HEK293 (cell line): ENCODE data around the gene NR2C2AP.

Experiments used
- CTCF ChIA-PET: fragments of 350-600 bp; formaldehyde crosslinking; extraction: SDS; loops from one replicate; lab custom pipeline; 2021; ENCODE audit warnings: antibody characterized with exemption; lab: Yijun Ruan, JAX
- POLR2A ChIA-PET: fragments of 300-600 bp; formaldehyde crosslinking; extraction: SDS; loops from one replicate; lab custom pipeline; 2020; ENCODE audit warnings: antibody characterized with exemption, inconsistent platforms; lab: Yijun Ruan, JAX
- H3K27ac ChIP-seq: fragments of 200-500 bp; sonication (Bioruptor generic); 2 replicates; pipeline ENCODE4 v1.5.1; 2014; ENCODE audit warnings: low read depth, low read length, control low read depth, inconsistent platforms; ENCODE audit errors: extremely low read depth
- H3K36me3 ChIP-seq, 2 experiments: fragments of 200-500 bp in 1 of 2; sonication (Bioruptor generic) in 1 of 2; 1 replicate in 1 of 2; 2 replicates in 1 of 2; pipeline ENCODE4 v1.5.1; 2014 to 2017; ENCODE audit warnings: inconsistent platforms in 2 of 2, low read length in 2 of 2; ENCODE audit not compliant: control insufficient read depth in 2 of 2, insufficient read depth in 1 of 2
- H3K4me1 ChIP-seq: fragments of 200-500 bp; sonication (Bioruptor generic); 2 replicates; pipeline ENCODE4 v1.5.1; 2014; ENCODE audit warnings: mild to moderate bottlenecking, low read length, inconsistent platforms; ENCODE audit not compliant: control insufficient read depth, insufficient read depth
- H3K4me3 ChIP-seq: 2 replicates; pipeline ENCODE4 v1.5.1; 2011; ENCODE audit warnings: low read depth, mild to moderate bottlenecking, control low read depth, low read length, moderate library complexity
- H3K9me3 ChIP-seq: fragments of 200-500 bp; sonication (Bioruptor generic); 2 replicates; pipeline ENCODE4 v1.5.1; 2014; ENCODE audit warnings: low read depth, low read length, inconsistent platforms; ENCODE audit not compliant: control insufficient read depth, insufficient read depth
- GLI2 ChIP-seq: fragments of 450-650 bp; formaldehyde crosslinking; IDR thresholded peaks from 2 replicates; pipeline ENCODE4; 2017; ENCODE audit warnings: missing biosample characterization, missing genetic modification characterization, low read depth, borderline replicate concordance
- GLIS1 ChIP-seq: fragments of 450-650 bp; formaldehyde crosslinking; IDR thresholded peaks from 2 replicates; pipeline ENCODE4 v1.5.1; 2016; ENCODE audit warnings: missing biosample characterization, missing genetic modification characterization
- HOXC10 ChIP-seq: sonication (generic); formaldehyde crosslinking; IDR thresholded peaks from 2 replicates; pipeline ENCODE4 v1.8.1; 2023; ENCODE audit warnings: mild to moderate bottlenecking, missing genetic modification reagents
- ZBTB20 ChIP-seq: fragments of 450-650 bp; formaldehyde crosslinking; IDR thresholded peaks from 2 replicates; pipeline ENCODE4 v1.5.1; 2016; ENCODE audit warnings: missing biosample characterization, missing genetic modification characterization
- ZNF121 ChIP-seq: fragments of 450-650 bp; formaldehyde crosslinking; IDR thresholded peaks from 2 replicates; pipeline ENCODE4 v1.5.1; 2016; ENCODE audit warnings: missing biosample characterization, missing genetic modification characterization
- ZNF211 ChIP-seq: fragments of 450-650 bp; formaldehyde crosslinking; IDR thresholded peaks from 2 replicates; pipeline ENCODE4 v1.5.1; 2016; ENCODE audit warnings: low read depth, missing biosample characterization, missing genetic modification characterization
- ZNF221 ChIP-seq: fragments of 450-650 bp; formaldehyde crosslinking; IDR thresholded peaks from 2 replicates; pipeline ENCODE4 v1.5.1; 2017; ENCODE audit warnings: missing biosample characterization, missing genetic modification characterization, borderline replicate concordance
- ZNF311 ChIP-seq: fragments of 450-650 bp; formaldehyde crosslinking; IDR thresholded peaks from 2 replicates; pipeline ENCODE4 v1.5.1; 2017; ENCODE audit warnings: missing biosample characterization, missing genetic modification characterization, borderline replicate concordance
- ZNF426 ChIP-seq: fragments of 450-650 bp; formaldehyde crosslinking; IDR thresholded peaks from 2 replicates; pipeline ENCODE4 v1.5.1; 2017; ENCODE audit warnings: missing biosample characterization, missing genetic modification characterization, mild to moderate bottlenecking, inconsistent platforms, moderate library complexity
- ZNF501 ChIP-seq: fragments of 450-650 bp; formaldehyde crosslinking; IDR thresholded peaks from 2 replicates; pipeline ENCODE4 v1.5.1; 2016; ENCODE audit warnings: missing biosample characterization, missing genetic modification characterization
- ZNF555 ChIP-seq: fragments of 450-650 bp; formaldehyde crosslinking; conservative IDR thresholded peaks from 2 replicates; pipeline ENCODE4 v1.5.1; 2017; ENCODE audit warnings: missing biosample characterization, mild to moderate bottlenecking, missing genetic modification characterization, inconsistent platforms
- ZNF585B ChIP-seq: fragments of 450-650 bp; formaldehyde crosslinking; IDR thresholded peaks from 2 replicates; pipeline ENCODE4 v1.5.1; 2016; ENCODE audit warnings: missing biosample characterization, missing genetic modification characterization
- ZNF623 ChIP-seq: fragments of 450-650 bp; formaldehyde crosslinking; IDR thresholded peaks from 2 replicates; pipeline ENCODE4 v1.5.1; 2016; ENCODE audit warnings: missing biosample characterization, missing genetic modification characterization
- ZNF629 ChIP-seq: fragments of 450-650 bp; formaldehyde crosslinking; IDR thresholded peaks from 2 replicates; pipeline ENCODE4 v1.5.1; 2017; ENCODE audit warnings: missing biosample characterization, missing genetic modification characterization
- TF ChIP-seq, protein P1 (sequence below): fragments of 450-650 bp; formaldehyde crosslinking; IDR thresholded peaks from 2 replicates; pipeline ENCODE4 v1.5.1; 2017; ENCODE audit warnings: missing biosample characterization, missing genetic modification characterization
- TF ChIP-seq, protein P2 (sequence below): fragments of 450-650 bp; formaldehyde crosslinking; IDR thresholded peaks from 2 replicates; pipeline ENCODE4 v1.5.1; 2016; ENCODE audit warnings: missing biosample characterization, missing genetic modification characterization, borderline replicate concordance
- TF ChIP-seq, protein P3 (sequence below): fragments of 450-650 bp; formaldehyde crosslinking; IDR thresholded peaks from 2 replicates; pipeline ENCODE4 v1.5.1; 2016; ENCODE audit warnings: missing biosample characterization, missing genetic modification characterization
- TF ChIP-seq, protein P4 (sequence below): fragments of 450-650 bp; formaldehyde crosslinking; IDR thresholded peaks from 2 replicates; pipeline ENCODE4 v1.5.1; 2017; ENCODE audit warnings: missing biosample characterization, missing genetic modification characterization
- TF ChIP-seq, protein P5 (sequence below): fragments of 450-650 bp; formaldehyde crosslinking; IDR thresholded peaks from 2 replicates; pipeline ENCODE4 v1.5.1; 2016; ENCODE audit warnings: missing biosample characterization, missing genetic modification characterization

NR2C2AP gene

DNA sequence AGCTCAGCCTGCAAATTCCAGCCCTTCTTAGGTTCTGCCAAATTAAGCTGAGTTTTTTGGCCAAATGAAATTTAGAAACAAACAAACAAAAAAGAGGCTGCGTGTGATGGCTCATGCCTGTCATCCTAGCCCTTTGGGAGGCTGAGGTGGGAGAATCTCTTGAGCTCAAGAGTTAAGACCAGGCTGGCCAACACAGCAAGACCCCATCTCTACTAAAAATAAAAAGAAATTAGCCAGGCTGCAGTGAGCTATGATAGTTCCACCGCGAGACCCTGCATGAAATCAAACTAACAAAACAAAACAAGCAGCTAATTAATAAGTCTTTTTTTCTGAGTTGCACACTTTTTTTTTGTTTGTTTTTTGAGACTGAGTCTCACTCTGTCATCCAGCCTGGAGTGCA is 26.5 kb upstream of the NR2C2AP start:
- no peak for TF ChIP-seq ZNF426 (tag by site-specific recombination)
- peak; percentile 57; the same call in 1 of the 2 replicates for TF ChIP-seq ZNF121 (tag by site-specific recombination)
- TF ChIP-seq, all 188 proteins: peak for 1
- no peaks in the 10 kb centered on the region for H3K4me1 ChIP-seq
- CTCF ChIA-PET, result interaction anchor here (0.6 to 0.8 kb wide), 2 partner anchors 12 to 39 kb away, joined by 3 to 6 read pairs; no protein-coding TSS in a partner anchor
- H3K36me3 ChIP-seq, result no peaks in the 10 kb centered on the region
- no peaks in the 10 kb centered on the region for H3K9me3 ChIP-seq
- POLR2A ChIA-PET, result interaction anchor here (0.6 kb wide), 1 partner anchor 42 kb away, joined by 5 read pairs; no protein-coding TSS in a partner anchor
- no peak overlapping the region for H3K27ac ChIP-seq
- no peak overlapping the region for H3K4me3 ChIP-seq

DNA sequence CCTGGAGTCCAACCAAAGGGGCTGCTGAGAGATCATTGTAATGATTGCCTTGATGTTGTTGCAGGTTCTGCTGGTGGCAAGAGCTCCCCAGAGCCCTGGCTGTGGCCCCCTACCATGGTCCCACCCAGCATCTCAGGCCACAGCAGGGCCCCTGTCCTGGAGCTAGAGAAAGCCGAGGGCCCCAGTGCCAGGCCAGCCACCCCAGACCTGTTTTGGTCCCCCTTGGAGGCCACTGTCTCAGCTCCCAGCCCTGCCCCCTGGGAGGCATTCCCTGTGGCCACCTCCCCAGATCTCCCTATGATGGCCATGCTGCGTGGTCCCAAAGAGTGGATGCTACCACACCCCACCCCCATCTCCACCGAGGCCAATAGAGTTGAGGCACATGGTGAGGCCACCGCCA is 24.0 kb upstream of the NR2C2AP start:
- Histone ChIP-seq H3K36me3 (no peaks in the 10 kb centered on the region), H3K4me1 (no peaks in the 10 kb centered on the region), H3K4me3 (no peak overlapping the region), H3K27ac (no peak overlapping the region), H3K9me3 (no peaks in the 10 kb centered on the region)
- ChIA-PET CTCF (interaction anchor here (0.6 kb wide), 1 partner anchor 36 kb away, joined by 3 read pairs; the partner anchor contains the start of genes BORCS8 and RFXANK), POLR2A (no interaction called here)
- TF ChIP-seq GLIS1 (tag by site-specific recombination), result peak; percentile 62
- TF ChIP-seq, protein P1, sequence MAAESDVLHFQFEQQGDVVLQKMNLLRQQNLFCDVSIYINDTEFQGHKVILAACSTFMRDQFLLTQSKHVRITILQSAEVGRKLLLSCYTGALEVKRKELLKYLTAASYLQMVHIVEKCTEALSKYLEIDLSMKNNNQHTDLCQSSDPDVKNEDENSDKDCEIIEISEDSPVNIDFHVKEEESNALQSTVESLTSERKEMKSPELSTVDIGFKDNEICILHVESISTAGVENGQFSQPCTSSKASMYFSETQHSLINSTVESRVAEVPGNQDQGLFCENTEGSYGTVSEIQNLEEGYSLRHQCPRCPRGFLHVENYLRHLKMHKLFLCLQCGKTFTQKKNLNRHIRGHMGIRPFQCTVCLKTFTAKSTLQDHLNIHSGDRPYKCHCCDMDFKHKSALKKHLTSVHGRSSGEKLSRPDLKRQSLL (tag by site-specific recombination), result no peak

DNA sequence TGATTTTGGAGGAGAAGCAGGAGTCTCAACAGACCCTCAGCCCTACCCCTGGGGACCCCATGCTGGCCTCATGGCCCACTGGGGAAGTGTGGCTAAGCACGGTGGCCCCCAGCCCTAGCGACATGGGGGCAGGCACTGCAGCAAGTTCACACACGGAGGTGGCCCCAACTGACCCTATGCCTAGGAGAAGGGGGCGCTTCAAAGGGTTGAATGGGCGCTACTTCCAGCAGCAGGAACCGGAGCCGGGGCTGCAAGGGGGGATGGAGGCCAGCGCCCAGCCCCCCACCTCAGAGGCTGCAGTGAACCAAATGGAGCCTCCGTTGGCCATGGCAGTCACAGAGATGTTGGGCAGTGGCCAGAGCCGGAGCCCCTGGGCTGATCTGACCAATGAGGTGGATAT is 23.4 kb upstream of the NR2C2AP start:
- ChIA-PET CTCF (interaction anchor here (0.6 kb wide), 1 partner anchor 35 kb away, joined by 3 read pairs; the partner anchor contains the start of genes BORCS8 and RFXANK), POLR2A (no interaction called here)
- TF ChIP-seq ZNF623 (tag by site-specific recombination) (no peak), ZNF585B (no peak)
- TF ChIP-seq, protein P2, sequence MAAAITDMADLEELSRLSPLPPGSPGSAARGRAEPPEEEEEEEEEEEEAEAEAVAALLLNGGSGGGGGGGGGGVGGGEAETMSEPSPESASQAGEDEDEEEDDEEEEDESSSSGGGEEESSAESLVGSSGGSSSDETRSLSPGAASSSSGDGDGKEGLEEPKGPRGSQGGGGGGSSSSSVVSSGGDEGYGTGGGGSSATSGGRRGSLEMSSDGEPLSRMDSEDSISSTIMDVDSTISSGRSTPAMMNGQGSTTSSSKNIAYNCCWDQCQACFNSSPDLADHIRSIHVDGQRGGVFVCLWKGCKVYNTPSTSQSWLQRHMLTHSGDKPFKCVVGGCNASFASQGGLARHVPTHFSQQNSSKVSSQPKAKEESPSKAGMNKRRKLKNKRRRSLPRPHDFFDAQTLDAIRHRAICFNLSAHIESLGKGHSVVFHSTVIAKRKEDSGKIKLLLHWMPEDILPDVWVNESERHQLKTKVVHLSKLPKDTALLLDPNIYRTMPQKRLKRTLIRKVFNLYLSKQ (tag by site-specific recombination), result no peak
- Histone ChIP-seq H3K9me3 (no peaks in the 10 kb centered on the region), H3K4me1 (no peaks in the 10 kb centered on the region), H3K36me3 (no peaks in the 10 kb centered on the region), H3K4me3 (no peak overlapping the region), H3K27ac (no peak overlapping the region)

DNA sequence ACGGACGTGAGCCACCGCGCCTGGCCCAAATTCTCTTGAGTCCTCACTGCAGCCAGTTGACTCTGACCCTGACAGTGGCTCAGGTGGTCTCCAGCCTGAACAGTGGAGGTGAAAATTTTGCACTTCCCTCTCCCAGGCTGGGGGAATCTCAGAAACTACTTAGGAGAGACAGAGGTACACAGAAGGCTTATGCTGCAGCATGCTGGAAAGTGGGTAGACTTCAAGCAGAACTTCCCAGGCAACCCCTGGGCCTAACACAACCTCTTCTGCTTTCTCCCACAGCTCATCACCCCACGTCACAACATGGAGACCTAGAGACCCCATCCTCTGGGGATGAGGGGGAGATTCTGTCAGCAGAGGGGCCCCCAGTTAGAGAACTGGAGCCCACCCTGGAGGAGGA is 23.0 kb upstream of the NR2C2AP start:
- H3K9me3 ChIP-seq, result no peaks in the 10 kb centered on the region
- H3K27ac ChIP-seq, result no peak overlapping the region
- no peak overlapping the region for H3K4me3 ChIP-seq
- no peaks in the 10 kb centered on the region for H3K36me3 ChIP-seq
- no peaks in the 10 kb centered on the region for H3K4me1 ChIP-seq
- ChIA-PET POLR2A (no interaction called here), CTCF (interaction anchor here (1.1 to 2.5 kb wide), 8 partner anchors 8 to 78 kb away, joined by 3 to 16 read pairs (median 6); partner anchors contain the start of genes MEF2B and NR2C2AP)
- no peak for TF ChIP-seq ZNF311
- TF ChIP-seq ZNF211 (tag by site-specific recombination), result no peak
- TF ChIP-seq ZNF555 (tag by site-specific recombination), result no peak
- TF ChIP-seq, protein P3, sequence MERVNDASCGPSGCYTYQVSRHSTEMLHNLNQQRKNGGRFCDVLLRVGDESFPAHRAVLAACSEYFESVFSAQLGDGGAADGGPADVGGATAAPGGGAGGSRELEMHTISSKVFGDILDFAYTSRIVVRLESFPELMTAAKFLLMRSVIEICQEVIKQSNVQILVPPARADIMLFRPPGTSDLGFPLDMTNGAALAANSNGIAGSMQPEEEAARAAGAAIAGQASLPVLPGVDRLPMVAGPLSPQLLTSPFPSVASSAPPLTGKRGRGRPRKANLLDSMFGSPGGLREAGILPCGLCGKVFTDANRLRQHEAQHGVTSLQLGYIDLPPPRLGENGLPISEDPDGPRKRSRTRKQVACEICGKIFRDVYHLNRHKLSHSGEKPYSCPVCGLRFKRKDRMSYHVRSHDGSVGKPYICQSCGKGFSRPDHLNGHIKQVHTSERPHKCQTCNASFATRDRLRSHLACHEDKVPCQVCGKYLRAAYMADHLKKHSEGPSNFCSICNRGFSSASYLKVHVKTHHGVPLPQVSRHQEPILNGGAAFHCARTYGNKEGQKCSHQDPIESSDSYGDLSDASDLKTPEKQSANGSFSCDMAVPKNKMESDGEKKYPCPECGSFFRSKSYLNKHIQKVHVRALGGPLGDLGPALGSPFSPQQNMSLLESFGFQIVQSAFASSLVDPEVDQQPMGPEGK (tag by site-specific recombination), result no peak
- no peak for TF ChIP-seq ZNF629 (tag by site-specific recombination)
- TF ChIP-seq, protein P4, sequence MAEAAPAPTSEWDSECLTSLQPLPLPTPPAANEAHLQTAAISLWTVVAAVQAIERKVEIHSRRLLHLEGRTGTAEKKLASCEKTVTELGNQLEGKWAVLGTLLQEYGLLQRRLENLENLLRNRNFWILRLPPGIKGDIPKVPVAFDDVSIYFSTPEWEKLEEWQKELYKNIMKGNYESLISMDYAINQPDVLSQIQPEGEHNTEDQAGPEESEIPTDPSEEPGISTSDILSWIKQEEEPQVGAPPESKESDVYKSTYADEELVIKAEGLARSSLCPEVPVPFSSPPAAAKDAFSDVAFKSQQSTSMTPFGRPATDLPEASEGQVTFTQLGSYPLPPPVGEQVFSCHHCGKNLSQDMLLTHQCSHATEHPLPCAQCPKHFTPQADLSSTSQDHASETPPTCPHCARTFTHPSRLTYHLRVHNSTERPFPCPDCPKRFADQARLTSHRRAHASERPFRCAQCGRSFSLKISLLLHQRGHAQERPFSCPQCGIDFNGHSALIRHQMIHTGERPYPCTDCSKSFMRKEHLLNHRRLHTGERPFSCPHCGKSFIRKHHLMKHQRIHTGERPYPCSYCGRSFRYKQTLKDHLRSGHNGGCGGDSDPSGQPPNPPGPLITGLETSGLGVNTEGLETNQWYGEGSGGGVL (tag by site-specific recombination), result no peak
- no peak for TF ChIP-seq ZNF501 (tag by site-specific recombination)
- TF ChIP-seq ZBTB20 (tag by site-specific recombination), result no peak
- TF ChIP-seq HOXC10, result no peak
- no peak for TF ChIP-seq ZNF221 (tag by site-specific recombination)
- no peak for TF ChIP-seq GLI2 (tag by site-specific recombination)
- TF ChIP-seq, protein P5, sequence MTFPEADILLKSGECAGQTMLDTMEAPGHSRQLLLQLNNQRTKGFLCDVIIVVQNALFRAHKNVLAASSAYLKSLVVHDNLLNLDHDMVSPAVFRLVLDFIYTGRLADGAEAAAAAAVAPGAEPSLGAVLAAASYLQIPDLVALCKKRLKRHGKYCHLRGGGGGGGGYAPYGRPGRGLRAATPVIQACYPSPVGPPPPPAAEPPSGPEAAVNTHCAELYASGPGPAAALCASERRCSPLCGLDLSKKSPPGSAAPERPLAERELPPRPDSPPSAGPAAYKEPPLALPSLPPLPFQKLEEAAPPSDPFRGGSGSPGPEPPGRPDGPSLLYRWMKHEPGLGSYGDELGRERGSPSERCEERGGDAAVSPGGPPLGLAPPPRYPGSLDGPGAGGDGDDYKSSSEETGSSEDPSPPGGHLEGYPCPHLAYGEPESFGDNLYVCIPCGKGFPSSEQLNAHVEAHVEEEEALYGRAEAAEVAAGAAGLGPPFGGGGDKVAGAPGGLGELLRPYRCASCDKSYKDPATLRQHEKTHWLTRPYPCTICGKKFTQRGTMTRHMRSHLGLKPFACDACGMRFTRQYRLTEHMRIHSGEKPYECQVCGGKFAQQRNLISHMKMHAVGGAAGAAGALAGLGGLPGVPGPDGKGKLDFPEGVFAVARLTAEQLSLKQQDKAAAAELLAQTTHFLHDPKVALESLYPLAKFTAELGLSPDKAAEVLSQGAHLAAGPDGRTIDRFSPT (tag by site-specific recombination), result no peak
